GM13977 (cell line): Measurements from ENCODE around the gene PEX6.

Experiments
- DNase-seq: peaks from one replicate; pipeline ENCODE4 v3.0.0; 2012; ENCODE audit warnings: low spot score
- in situ Hi-C: fragments of 300-500 bp; cut with MboI; formaldehyde crosslinking; loops from one replicate; pipeline ENCODE4 v1.12.0; 2022; ENCODE audit warnings: low sequenced_read_pairs, low pct_unique_long_range_greater_than_20kb, mixed read lengths, inconsistent platforms; ENCODE audit not compliant: unreplicated experiment
- TF ChIP-seq, protein P1 (sequence below): IDR thresholded peaks from 2 replicates; pipeline ENCODE4 v1.5.1; 2012; ENCODE audit warnings: mild to moderate bottlenecking, control low read depth; ENCODE audit not compliant: insufficient read depth; ENCODE audit errors: extremely low read depth, missing control alignments

PEX6 gene

DNA sequence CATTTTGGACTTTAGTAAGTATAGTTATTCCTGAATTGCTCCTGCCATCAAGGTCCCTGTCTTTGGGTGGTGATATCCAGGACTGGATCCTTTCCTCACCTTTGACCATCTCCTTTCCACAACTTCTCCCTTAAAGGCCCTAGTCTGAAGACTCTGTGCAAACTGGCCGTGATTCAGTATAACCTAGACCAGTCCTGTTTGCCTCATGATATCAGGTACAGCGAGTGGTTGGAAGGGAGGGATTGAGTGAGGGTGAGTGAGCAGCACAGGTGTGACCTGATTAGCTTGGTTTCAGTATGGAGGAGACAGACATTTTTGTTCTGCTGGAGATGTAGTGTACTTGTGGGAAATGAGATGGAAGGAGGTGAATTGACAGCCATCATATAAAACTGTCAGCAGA lies 40.2 kb upstream of the PEX6 start:
- DNase-seq = no peak
- TF ChIP-seq, protein P1, sequence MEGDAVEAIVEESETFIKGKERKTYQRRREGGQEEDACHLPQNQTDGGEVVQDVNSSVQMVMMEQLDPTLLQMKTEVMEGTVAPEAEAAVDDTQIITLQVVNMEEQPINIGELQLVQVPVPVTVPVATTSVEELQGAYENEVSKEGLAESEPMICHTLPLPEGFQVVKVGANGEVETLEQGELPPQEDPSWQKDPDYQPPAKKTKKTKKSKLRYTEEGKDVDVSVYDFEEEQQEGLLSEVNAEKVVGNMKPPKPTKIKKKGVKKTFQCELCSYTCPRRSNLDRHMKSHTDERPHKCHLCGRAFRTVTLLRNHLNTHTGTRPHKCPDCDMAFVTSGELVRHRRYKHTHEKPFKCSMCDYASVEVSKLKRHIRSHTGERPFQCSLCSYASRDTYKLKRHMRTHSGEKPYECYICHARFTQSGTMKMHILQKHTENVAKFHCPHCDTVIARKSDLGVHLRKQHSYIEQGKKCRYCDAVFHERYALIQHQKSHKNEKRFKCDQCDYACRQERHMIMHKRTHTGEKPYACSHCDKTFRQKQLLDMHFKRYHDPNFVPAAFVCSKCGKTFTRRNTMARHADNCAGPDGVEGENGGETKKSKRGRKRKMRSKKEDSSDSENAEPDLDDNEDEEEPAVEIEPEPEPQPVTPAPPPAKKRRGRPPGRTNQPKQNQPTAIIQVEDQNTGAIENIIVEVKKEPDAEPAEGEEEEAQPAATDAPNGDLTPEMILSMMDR = no peak
- in situ Hi-C loops = no loop called here

DNA sequence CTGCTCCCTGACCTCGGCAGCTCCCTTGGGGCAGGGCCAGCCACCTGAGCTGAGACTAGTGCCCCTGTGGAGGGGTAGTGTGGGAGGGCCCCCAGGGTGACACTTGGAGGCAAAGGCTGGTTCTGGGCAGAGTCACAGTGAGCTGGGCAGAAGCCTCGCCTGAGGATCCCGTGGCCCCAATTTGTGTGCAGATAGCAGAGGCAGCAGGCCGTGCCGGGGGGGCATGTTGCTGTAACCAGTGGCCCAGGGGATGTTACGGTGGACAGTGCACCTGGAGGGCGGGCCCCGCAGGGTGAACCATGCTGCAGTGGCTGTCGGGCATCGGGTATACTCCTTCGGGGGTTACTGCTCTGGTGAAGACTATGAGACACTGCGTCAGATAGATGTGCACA lies 38.0 kb upstream of the PEX6 start:
- TF ChIP-seq, protein P1 = no peak
- in situ Hi-C loops = no loop called here
- DNase-seq = no peak

DNA sequence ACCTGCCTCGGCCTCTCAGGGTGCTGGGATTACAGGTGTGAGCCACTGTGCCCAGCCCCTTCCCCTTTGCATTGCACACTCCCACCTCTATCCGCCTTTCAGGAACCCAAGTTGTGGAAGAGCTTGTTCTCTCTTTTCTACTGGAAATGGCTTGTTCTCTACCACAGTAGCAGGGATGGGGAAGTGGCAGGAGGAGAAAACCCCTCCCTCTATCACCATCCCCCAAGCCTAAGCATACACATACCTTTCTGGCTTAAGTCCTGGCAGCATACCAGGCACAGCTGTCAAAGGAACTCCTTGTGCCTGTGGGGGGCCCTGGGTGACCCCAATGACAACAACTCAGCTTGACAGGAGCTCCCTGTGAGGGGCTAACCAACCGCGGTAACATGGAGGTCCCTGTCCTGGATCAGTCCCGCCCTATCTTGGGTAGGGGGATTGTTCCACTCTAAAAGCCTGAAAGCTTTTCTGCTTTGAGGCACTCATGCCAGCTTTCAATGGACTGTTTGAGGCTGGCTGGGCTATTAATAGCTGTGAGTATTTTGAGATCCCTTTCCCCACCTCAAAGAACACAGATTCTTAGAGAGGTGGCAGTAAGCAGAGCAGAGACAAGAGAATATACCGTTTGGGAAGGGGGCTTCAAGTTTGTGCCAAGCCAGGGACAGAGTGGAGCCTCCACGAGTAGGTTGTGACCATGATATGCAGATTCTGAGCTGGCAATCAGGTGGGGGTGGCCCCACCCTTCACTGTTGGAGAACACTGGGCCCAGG lies 37.4 kb upstream of the PEX6 start:
- in situ Hi-C loops = no loop called here
- DNase-seq = no peak
- TF ChIP-seq, protein P1 = no peak

DNA sequence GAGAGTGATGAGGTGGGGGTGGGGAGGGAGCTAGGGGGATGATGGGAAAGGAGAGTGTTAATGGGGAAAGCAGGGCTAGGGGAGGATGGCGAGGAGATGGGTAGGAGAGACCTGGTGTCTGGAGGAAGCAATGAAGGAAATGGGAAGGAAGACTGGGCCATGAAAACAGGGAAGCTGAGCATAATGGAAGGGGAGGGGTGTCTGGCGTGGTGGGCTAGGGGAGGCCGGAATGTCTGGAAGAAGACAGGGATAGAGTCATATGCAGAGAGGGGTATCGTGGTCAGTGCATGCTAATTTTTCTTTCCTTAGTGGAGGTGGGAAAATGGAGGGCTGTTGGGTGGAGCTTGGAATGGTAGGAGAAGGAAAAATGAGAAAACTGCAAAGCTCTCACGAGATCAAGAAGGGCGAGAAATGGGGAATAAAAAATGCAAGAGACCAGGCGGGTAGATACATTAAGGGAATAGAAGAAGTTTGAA lies 35.5 kb upstream of the PEX6 start:
- no peak for DNase-seq
- TF ChIP-seq, protein P1 = no peak
- in situ Hi-C loops = no loop called here

DNA sequence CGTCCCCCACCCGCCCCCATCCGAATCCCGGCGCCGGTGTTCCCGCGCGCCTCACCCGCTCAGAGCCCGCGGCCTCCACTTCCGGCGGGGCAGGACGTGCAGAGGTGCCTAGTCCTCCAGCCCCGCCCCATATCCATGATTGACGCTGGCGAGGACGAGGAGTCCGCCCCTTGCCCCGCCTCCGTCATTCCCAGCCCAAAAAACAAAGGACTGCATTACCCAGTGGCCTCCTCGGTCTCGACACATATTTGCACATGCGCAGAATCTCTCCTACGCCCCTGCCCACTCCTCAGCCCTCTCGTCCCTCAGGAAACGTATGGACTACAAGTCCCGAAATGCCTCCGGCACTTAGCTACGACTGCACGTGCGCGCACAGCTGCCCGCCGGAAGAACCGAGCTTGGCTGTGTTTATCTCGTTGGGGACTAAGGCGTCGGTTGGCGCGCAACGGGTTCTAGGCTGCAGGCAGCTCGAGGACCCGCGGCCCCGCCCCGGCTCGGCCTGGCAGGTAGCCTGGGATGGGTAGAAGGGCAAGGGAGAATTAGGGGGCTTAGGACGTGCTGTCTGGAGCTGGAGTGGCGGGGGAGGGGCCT lies 35.0 kb upstream of the PEX6 start, which contains the start of the genes KLHDC3 and MEA1:
KLHDC3 (plus strand) TSS at position 407 of the 591 bp plus-strand sequence. CDS start 2,944 bp downstream, outside the sequence.
MEA1 (minus strand) TSS at position 104 of the 591 bp plus-strand sequence. CDS start 133 bp downstream, outside the sequence.
- peak; percentile 99 for DNase-seq
- TF ChIP-seq, protein P1 = no peak
- in situ Hi-C loops = no loop called here

DNA sequence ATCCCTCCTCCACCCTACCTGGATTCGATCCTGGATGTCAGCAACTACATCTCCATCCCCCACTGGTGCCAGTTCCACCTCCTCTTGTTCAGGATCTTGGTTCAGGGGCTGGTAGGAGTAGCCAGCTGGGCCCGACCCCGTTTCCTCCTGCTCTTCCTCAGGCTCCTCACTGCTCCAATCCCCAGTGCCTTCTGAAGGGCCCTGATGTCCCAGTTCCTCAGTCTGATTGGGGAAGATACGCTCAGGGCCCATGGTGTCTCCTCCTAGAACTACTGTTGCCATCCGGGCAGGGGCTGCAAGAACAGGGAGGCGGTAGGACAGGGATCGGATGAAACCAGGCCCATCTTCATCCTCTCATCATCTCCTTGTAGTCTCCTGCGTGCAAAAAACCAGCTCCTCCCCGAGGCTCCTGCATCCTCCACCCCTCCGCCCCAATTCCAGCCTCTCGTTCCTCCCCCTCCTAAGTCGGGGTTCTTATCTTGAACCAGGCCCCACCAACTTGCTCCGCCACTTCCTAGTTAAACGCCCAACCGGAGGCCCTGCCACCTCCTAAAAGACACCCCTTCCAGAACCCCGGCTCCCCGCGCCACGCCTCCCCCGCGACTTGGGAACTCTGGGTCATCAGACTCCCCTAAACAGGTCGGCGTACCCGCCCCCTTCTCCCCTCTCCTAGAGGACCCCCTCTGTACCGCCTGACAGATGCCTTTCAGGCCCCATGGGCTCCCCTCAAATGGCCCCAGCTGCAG lies 34.3 kb upstream of the PEX6 start:
- in situ Hi-C loops = no loop called here
- no peak for DNase-seq
- TF ChIP-seq, protein P1 = no peak
